ENCODE results near the gene TAF15. TPM values are rescaled to one million over a fixed set of nuclear protein-coding genes. Genes with fewer than 3 reads are reported as not detected.

The TAF15 gene
- total RNA-seq, result 52.4 and 73.9 TPM in 2 replicates

DNA sequence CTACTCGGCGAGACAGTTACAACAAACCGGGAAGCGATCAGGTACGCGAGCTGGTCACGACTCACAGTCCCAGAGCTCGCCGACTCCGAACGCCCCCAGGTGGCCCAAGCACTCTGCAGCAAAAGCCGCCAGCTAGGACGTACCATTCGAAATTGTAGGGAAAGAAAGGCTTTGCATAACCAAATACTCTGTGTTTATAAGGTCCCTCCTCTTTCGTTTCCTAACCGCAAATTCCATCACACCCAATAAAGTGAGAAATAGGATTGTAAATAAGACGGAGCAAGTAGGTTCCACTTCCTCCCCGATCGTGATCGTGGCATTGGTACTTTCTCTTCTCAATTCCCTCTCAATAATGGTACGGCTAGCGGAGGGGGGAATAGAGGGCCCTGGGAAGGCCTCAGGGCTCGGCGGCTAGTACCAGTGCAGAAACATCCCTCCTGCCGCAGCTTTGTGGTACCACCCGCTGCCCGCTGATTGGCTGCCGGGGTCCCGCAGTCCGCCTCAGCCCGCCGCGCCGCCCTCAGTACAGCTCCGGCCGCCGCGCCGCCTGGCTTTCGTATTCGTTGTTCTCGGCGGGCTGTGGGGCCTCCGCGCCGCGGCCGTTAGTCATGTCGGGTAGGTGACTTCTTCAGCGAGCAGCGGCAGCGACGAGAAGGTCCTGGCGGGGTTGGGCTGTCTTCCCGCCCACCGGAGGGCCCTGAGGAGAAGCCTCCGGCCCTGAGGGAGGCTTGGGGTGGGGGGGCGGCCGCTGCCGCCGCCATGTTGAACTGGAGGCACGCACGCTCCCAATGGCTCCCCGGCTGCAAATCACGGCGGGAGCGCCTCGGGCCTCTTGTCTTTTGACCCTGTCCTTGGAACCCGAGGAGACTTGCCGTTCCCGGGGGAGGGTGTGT, at the start of gene TAF15:
TSS of gene TAF15 (plus strand) at position 523 of the 893 bp plus-strand sequence. CDS start at position 609, 86 bp downstream.
- peak; percentile 88 for DNase-seq (ENCODE audit: extremely low read depth, low read depth, low spot score)

DNA sequence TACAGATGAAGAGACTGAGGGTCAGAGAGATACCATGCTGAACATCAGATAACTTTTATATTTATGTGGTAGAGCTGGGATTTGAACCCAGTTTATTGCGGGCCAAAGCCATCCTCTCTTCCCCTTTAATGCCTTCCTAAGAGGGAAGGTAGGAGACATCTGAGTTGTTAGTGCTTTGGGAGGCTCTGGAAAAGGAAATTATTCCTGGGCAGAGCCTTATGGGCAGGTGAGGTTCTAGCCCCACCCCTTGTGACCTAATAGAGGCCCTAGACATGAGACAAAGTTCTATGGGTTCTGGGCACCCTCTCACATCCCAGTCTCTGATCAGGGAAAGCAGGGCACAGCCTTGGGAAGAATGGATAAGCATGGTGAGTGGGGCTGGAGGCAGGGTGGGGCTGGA, 48.7 kb upstream of the TAF15 start, which contains the start of gene C17orf50:
TSS of gene C17orf50 (plus strand) at position 301 of the 400 bp plus-strand sequence. CDS start at position 356, 55 bp downstream.
- DNase-seq (ENCODE audit: extremely low read depth, low read depth, low spot score), result no peak

DNA sequence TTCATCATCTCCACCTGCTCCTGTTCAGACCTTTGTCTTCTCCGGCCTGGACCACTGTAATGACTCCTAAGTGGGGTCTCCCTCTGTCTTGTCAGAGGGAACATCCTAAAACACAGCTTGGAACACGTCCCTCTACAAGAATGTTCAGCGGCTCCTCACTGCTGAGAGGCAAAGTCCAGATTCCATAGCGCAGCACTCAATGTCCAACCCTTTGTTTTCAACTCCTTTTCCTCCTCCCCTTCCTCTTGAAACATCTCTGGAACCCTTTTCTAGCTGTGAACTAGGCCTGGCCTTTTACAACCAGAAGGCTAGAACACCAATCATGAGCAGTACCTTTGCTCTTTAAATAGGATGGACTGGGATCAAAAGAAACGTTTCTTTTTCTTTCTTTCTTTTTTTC, 47.7 kb upstream of the TAF15 start:
- DNase-seq (ENCODE audit: extremely low read depth, low read depth, low spot score), result no peak

DNA sequence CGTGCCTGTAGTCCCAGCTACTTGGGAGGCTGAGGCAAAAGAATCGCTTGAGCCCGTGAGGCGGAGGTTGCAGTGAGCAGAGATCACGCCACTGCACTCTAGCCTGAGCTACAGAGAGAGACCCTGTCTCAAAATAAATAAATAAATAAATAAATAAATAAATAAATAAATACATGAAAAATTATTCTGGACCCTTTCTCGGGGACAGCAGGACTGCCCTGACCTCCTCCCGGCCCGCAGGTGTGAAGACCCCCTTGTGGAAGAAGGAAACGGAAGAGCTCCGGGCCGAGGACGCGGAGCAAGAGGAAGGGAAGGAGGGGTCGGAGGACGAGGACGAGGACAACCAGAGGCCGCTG, 45.5 kb upstream of the TAF15 start:
- DNase-seq (ENCODE audit: extremely low read depth, low read depth, low spot score), result no peak

DNA sequence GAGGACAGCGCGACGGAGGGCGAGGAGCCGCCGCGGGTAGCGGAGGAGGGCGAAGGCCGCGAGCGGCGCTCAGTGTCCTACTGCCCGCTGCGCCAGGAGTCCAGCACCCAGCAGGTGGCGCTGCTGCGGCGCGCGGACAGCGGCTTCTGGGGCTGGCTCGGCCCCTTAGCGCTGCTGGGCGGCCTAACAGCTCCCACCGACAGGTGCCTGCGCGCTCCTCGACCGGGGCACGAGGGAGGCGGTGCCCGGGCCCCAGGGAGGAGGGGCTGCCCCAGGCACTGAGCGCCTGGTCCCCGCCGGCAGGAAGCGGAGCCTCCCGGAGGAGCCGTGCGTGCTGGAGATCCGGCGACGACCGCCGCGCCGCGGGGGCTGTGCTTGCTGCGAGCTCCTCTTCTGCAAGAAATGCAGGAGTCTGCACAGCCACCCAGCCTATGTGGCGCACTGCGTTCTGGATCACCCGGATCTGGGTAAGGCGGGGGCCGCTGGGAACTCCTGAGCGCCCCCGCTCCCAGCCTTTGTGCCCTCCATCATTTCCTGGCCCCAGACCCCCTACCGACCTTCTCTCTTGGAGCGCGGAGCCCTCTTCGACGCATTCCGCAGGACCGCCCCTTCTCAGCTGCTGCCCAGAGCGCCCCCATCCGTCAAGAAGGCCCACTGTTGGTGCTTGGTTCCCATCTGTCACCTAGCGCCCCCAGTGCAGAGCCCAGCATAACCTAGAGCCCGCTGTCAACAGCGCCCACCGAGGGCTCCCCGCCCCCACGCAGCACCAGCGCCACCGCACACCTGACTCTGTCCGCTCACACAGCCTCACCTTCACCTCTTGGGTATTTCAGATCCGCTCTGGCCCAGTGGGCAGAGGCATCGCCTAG, 44.9 kb upstream of the TAF15 start:
- DNase-seq (ENCODE audit: extremely low read depth, low read depth, low spot score), result no peak

DNA sequence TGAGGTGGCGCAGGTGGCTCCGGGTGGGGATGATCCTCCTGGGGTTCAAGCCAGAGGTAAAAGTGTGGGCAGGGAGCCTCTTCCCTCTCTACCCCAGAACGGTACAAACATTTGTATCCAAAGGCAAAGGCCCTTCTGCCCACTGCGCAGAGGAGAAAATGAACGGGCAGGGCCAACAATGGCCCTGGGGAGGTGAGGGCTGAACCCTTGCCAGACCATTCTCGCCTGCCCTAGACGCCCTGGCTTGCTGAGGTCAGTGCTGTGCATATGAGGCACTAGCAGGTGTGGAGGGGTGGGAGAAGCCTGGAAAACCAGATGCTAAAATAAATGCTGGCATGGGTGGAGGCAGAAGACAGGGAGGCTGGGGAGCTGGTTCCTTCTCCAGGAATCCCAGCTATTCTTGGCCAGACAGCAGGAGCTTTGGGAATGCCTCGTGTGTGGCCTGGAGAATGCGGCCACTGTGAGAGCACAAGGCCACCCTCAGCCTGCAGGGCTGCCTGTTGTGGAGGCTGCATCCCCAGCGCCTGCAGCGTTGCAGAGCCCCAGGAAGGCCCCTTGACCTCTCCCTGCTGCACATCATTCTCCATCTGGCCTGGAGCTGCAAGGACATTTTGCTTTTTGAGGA, 44.1 kb upstream of the TAF15 start:
- DNase-seq (ENCODE audit: extremely low read depth, low read depth, low spot score), result no peak

DNA sequence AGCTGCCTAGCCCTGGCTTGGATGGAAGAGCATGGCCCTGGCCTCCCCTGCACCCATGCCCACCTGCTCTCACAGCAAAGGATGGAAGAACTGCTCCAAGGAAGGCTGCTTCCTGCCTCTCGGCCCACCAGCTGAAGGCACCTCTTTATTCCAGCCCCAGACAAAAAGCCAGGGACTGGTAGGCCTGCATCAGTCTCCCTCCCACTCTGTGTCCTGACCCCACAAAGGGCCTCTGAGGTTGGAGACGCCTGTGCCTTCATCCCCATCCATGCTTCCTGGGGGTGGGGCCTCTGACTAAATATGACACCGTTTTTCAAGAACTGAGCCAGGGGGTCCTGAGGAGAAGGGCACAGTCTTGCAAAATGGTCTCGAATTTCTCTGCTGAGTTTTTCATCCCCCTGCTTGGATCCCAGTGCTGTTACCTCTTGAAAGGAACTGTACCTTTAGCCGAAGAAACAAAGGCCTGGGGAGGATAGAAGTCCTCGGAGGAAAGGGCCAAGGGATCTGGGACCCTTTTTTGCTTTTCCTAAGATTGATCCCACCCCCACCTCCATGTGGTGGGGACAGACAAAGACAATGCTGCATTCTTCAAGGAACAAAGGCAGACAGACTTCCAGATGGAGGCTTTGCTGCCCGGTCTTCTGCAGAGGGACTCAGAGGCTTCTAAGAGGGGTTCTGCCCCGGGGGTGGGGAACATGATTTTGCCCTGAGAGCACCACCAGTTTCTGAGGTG, 43.4 kb upstream of the TAF15 start:
- no peak for DNase-seq (ENCODE audit: extremely low read depth, low read depth, low spot score)

DNA sequence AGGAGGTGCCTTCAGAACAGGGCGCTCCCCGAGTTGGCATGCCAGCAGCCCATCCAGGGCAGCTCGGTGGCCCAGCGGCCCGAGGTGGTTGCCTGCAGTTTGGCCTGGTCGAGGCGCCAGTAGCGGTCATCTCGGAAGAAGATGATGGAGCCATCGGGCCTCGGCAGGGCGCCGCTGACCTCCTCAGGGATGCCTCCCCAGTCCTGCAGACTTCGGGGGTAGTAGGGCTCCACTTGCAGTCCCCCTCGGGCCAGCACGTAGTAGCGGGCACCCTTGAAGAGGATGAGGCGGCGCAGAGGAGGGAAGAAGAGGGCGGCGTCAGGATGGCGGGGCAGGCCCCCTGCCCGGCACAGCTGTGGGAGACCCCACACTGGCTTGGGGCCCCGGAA, 42.8 kb upstream of the TAF15 start:
- no peak for DNase-seq (ENCODE audit: extremely low read depth, low read depth, low spot score)

DNA sequence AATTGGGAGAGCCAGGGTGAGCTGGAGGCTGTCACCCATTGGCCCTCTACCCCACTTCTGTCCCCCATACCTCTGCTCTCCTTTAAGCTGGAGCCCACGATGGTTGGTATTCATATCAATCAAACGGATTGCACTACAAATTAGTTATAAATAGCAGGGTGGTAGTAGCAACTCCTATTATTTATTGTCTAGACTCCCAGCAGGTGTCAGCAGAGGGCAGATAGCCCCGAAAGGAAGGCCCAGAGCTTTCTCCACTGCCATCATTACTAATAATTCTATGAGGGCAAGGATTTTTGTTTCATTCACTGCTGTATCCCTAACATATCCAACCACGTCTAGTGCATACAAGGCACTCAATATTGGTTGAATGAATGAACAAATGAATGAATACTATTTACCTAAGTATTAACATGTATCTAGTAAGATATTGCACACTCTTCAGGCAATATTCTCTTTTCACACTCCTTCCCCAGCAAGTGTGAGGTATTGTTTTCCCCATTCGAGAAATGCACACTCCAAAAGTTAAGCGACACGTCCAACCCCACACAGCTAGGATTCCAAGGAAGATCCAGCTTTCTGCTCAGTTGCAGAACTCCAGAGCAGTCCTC, 42.3 kb upstream of the TAF15 start:
- DNase-seq (ENCODE audit: extremely low read depth, low read depth, low spot score), result no peak

DNA sequence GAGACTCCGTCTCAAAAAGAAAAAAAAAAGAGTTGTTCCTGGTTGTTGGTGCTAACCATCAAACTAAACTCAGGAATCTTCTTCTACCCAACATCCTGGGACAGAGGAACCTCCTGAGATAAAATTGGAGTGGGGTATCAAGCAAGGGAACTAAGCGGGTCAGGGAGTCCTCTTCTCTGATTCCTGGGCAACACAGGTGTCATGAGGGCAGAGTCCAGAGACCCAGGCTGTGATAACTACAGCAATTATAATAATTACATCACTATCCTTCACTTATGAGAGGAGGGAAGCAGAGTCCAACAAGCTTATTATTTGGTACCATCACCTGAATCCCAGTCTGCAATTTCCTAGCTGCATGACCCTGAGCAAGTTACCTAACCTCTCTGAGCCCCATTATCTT, 40.5 kb upstream of the TAF15 start:
- no peak for DNase-seq (ENCODE audit: extremely low read depth, low read depth, low spot score)

DNA sequence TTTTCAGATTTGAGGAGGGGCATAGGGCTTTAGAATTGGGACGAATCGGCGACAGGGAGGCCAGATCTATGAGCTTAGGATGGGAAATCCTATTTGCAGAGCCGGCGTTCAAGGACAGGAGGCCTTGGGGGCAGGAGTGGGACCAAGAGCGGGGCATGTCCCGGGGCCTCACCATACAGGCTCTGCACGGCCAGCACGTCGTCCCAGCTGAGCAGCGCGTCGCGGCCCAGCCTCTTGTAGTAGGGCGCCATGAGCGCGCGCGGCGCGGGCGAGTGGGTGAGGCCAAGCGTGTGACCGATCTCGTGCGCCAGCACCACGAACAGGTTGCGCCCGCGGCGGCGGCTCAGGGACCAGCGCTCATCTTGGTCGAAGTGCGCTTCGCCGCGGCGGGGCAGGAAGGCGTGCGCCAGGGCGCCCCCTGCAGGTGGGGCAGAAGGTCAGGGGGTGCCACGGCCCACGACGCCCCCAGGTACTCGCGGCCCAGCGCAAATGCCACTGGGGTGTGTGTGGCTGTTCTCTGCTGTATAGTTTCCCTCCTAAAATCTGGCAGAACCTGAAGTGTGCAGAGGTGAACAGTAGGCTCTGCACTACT, 39.3 kb upstream of the TAF15 start:
- no peak for DNase-seq (ENCODE audit: extremely low read depth, low read depth, low spot score)

DNA sequence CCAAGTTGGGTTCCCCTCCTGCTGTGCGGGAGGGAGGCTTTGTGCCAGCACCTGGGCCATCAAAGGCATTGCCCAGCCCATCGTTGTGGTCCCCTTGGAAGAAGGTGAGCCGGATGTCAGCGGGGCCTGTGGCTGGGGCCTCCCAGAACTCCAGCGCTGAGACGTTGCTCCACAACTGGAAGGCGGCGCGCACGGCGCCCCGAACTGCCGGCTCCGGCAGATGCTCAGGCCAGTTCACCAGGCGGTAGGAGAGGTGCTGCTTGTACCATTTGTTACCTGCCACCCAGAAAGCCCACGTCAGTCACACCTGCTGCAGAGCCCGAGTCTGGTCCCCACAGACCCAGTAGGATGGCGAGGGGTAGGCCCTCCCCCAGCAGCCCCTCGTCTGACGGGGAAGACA, 36.2 kb upstream of the TAF15 start:
- DNase-seq (ENCODE audit: extremely low read depth, low read depth, low spot score), result no peak

DNA sequence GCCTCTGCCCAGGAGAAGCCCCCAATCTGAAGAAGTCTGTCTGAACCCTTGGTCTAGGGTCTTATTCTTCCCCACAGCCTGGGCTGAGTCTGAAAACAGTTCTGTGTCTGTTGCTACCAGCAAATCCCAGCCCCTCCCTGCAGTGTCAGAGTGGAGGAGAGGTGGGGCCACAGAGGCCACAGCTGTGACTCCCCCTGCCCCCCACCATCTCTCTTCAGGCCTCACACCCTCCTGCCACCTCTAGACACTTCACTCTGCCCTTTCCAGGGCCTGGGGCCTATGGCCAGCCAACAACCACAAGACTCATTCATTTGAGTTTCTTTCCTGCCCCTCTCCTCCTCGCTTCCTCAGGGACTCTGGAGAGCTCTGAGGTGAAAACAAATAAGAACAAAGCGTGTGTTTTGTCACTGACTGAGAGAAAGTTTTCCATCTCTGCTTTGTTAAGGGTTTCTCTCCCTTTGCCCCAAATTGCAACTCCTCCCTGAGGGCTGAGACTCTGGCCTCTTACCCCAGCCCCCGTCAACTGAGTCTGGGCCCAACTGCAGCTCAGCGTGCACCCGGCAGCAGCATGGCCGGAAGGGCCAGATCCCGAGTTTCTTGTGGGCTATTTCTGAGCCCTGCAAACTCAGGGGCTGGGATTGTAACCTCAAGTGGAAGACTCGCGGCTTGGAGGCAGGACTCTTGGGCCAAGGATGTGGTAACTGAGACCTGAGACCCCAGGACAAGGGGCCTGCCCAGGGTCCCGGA, 35.4 kb upstream of the TAF15 start:
- DNase-seq (ENCODE audit: extremely low read depth, low read depth, low spot score), result no peak

DNA sequence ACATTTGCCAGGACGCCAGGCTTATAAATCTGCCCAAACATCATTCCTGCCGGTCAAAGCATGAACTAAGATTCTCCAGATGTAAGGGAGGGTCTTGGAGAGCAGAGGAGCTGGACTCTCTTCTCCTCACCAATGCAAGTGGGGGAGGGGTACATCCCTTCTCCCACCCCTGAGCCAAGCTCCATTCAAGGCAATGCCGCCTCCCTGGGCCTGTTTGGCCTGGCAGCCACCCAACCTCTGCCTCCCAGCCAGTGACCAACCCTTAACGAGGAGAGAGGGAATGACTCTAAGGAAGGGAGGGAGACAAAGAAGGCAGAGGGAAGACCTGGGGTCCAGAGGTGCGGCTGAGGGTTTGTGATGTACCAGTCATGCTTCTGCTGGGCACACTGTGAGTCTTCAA, 34.8 kb upstream of the TAF15 start:
- DNase-seq (ENCODE audit: extremely low read depth, low read depth, low spot score), result no peak

DNA sequence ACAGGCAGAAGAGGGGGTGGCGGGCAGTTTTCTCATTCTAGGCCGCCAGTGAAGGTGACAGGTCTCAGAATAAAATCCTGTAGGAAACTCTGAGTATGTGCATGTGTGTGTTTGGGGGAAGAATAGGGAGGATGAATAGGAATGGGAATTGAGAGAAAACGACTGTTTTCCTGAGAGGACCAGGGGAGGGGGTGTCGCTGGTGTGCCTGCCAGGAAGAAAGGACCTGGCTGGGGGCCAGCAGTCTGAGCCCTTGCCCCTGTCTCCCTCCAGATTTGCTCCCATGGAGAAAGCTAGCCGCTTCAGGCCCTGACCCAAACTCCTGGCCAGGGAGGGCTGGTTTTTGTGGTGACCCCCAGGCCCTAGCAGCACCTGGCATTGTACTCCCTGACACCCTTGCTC, 34.2 kb upstream of the TAF15 start:
- DNase-seq (ENCODE audit: extremely low read depth, low read depth, low spot score), result no peak

DNA sequence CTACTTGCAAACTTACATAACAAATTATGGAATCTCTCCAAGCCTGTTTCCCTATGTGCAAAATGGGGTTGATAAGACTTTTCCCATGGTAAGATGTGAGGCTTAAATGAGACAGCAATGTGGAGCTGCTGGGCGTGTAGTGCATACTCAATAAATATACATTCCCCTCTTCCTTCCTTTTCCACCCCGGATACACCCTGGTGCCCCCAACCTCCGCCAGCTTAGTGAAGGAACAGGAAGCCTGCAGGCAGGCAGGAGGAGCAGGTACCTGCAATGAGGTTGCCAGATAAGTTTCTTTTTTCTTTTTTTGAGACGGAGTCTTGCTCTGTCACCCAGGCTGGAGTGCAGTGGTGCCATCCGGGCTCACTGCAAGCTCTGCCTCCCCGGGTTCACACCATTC, 33.7 kb upstream of the TAF15 start:
- DNase-seq (ENCODE audit: extremely low read depth, low read depth, low spot score), result no peak

DNA sequence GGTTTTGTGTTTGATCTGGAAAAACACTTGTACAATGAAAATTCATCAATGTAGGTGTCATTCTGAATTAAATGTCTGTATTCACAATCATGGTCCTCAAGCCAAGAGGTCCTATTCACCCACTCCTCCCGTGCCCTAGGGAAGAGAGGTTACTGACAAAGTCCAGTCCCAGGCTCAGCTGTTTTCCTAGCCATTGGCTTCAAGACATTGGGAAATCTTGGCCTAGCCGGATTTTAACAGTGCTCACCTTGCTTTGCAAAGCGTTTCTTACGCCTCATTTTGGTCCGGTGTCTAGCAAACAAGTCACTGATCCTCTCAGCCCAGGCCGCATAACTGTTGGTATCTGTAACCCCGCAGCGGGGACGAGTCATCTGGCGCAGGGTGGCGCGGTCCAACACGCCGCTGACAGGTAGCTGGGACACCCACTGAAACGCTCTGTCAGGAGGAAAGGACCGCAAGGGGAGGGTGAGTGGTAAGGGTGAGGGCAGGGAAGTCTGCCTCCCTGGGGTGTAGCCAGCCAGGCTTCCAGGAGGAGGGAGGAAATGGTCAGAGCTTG, 30.6 kb upstream of the TAF15 start:
- DNase-seq (ENCODE audit: extremely low read depth, low read depth, low spot score), result no peak

DNA sequence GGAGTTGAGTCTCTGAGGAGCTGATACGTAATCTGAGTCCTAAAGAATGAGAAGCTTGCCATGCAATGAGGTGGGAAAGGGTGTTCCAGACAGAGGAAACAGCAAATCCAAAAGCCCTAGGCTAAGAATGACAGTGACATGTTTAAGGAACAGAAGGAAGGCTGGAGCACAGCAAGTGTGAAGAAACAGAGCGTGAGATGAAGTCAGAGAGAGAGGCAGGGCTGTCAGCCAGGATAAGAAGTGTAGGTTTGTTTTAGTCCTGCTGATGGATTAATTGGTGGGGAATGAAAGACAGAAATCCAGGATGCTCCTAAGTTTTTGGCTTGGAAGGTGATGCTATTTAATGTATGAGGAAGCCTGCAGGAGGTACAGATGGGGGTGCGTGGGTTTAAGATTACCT, 28.3 kb upstream of the TAF15 start:
- no peak for DNase-seq (ENCODE audit: extremely low read depth, low read depth, low spot score)

DNA sequence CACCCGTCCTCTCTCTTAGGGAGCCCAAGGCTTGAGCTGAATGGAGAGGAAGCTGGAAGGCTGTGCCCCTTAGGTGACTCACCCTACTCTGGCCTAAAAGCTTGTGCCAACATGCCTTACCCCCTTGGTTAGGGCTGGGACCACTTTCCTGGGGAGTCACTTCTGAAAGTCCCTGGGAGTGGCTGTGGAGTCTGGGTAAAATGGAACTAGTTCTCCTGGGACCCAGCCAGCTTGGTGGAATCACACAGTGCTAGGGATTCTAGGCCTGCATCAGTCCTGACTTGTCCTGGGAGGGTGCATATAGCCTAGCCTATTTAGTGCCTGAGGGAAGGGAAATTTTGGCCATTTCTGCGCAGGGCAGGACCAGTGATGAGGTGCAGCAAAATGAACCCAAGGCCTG, 24.4 kb upstream of the TAF15 start:
- DNase-seq (ENCODE audit: extremely low read depth, low read depth, low spot score), result no peak
